Skeletal muscle cell (primary cell): ENCODE measurements around the gene PHKG2.

ENCODE experiments used
- DNase-seq: peaks from one replicate; pipeline ENCODE4 v3.0.0-alpha.2; 2010; ENCODE audit warnings: low read depth
- H3K4me3 ChIP-seq: 2 replicates; pipeline ENCODE4 v1.5.1; 2011; ENCODE audit warnings: low read depth, mild to moderate bottlenecking, control low read depth, low read length, moderate library complexity

The PHKG2 gene

DNA sequence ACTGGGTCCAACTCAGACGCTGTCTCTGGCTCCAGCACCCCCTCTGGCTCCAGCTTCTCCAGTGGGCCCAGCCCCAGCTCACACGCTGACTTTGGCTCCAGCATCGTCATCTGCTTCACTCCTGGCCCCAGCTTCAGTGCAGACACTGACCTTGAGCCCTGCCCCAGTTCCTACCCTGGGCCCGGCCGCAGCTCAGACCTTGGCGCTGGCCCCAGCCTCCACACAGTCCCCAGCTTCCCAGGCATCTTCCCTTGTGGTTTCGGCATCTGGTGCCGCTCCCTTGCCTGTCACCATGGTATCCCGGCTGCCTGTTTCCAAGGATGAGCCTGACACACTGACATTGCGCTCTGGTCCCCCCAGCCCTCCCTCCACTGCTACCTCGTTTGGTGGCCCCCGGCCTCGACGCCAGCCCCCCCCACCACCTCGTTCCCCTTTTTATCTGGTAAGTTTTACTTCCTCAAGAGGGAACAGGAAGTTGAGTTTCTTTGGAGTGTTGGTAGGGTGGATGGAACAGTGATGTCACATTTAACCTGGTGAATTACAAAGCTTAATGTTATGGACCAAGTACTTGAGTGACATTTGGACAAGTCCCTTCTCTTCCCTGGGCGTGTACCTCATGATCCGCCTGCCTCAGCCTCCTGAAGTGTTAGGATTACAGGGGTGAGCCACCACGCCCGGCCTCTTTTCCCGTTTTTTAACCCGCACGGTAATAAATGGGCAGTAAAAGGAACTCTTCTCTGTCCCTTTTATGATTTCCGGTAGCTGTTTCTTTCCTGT is 23.4 kb upstream of the PHKG2 start:
- no peak overlapping the region for H3K4me3 ChIP-seq
- no peak for DNase-seq

DNA sequence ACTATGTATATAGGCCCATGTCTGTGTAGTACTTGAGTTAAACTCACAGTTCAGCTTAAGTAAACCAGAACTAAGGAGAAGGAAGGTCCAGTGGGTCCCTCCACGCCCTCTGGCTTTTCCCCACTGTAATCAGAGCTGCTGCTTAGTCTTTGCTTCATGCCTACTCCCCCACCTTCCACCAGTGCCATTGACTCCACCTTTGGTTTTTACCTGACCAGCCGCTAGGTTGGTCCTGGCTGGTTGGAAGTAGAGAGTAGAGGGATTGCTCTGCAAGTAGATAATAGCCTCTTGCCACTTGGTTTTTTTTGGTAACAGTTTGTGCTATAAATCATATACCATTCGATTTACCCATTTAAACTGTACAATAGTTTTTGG is 22.8 kb upstream of the PHKG2 start:
- no peak for DNase-seq
- no peak overlapping the region for H3K4me3 ChIP-seq

DNA sequence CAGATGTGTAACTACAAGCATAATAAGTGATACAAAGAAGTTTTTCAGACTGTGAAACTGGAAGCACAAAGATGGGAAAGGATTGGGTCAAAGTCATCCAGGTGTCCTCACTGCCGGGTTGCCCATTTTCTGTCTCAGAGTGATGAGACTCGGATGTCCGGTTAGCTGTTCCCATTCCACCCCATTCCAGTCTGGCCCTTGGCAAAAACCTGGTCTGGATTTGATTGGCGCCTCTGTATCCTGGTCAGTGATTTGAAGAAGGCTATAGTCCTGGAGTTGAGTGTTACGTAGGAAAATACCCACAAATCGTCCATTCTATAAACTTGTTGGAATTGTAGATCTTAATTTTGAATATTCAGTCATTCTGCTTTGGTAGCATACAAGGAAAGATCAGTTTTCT is 19.9 kb upstream of the PHKG2 start:
- no peak for DNase-seq

DNA sequence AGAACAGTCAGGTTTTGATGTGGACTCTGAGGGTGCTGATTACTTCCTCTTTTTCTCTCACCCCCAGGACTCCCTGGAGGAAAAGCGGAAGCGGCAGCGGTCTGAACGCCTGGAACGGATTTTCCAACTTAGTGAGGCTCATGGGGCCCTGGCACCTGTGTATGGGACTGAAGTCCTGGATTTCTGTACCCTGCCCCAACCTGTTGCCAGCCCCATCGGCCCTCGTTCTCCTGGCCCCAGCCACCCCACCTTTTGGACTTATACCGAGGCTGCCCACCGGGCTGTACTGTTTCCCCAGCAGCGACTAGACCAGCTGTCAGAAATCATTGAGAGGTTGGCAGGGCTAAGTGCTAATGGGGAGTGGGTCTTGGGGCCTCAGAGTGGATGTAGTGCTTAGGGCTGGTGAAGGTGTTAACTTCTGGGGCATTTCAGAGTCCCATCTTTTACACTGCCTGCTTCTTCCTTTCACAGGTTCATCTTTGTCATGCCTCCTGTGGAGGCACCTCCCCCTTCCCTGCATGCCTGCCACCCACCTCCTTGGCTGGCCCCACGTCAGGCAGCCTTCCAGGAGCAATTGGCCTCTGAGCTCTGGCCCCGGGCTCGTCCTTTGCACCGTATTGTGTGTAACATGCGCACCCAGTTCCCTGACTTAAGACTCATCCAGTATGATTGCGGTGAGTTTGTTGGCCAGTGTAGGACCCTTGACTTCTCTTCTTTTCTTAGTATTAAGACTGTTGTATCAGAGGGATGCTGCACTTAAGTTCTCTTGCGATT is 19.1 kb upstream of the PHKG2 start:
- H3K4me3 ChIP-seq = no peak overlapping the region
- no peak for DNase-seq

More for the DNA sequence above, 19.9 kb upstream of the PHKG2 start:
- no peak overlapping the region for H3K4me3 ChIP-seq

DNA sequence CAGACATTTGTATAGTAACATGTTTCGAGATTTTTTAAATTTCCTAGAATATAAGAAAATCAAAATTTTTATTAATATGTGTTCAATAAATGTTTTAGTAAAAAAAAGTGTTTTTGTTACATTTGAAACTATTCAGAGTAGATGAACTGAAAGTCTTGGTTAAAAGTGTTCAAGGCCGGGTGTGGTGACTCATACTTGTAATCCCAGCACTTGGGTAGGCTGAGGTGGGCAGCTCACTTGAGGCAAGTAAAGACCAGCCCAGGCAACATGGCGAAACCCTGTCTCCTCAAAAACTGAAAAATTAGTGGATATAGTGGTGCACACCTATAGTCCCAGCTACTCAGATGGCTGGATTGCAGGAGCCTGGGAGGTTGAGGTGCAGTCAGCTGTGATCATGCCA is 16.8 kb upstream of the PHKG2 start:
- DNase-seq = no peak
- H3K4me3 ChIP-seq = no peak overlapping the region

DNA sequence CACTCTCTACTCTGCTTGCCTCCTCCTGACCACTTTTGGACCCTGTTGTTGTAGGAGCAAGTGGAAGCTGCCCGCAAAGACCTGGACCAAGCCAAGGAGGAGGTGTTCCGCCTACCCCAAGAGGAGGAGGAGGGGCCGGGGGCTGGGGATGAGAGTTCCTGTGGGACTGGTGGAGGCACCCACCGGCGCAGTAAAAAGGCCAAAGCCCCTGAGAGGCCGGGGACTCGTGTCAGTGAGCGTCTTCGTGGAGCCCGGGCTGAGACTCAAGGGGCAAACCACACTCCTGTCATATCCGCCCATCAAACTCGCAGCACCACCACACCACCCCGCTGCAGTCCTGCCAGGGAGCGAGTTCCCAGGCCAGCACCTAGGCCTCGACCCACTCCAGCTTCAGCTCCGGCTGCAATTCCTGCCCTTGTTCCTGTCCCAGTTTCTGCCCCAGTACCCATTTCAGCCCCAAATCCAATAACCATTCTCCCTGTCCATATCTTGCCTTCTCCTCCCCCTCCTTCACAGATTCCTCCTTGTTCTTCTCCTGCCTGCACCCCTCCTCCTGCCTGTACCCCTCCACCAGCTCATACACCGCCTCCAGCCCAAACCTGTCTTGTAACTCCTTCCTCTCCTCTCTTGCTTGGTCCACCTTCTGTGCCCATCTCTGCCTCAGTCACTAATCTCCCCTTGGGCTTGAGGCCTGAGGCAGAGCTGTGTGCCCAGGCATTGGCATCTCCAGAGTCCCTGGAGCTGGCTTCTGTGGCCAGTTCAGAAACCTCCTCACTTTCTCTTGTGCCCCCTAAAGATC is 11.0 kb upstream of the PHKG2 start:
- no peak for DNase-seq
- H3K4me3 ChIP-seq = no peak overlapping the region

DNA sequence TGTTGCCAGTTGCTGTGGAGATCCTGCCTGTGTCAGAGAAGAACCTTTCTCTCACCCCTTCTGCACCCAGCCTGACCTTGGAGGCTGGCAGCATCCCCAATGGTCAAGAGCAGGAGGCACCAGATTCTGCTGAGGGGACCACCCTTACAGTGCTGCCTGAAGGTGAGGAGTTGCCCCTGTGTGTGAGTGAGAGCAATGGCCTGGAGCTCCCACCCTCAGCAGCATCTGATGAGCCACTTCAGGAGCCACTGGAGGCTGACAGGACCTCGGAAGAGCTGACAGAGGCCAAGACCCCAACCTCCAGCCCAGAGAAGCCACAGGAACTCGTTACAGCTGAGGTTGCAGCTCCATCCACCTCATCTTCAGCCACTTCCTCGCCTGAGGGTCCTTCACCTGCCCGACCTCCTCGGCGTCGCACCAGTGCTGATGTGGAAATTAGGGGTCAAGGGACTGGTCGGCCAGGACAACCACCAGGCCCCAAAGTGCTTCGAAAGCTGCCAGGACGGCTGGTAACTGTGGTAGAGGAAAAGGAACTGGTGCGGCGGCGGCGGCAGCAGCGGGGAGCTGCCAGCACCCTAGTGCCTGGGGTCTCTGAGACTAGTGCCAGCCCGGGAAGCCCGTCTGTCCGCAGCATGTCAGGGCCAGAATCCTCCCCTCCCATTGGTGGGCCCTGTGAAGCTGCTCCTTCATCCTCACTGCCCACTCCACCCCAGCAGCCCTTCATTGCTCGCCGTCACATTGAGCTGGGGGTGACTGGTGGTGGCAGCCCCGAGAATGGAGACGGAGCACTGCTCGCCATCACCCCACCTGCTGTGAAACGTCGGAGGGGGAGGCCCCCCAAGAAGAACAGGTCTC is 10.2 kb upstream of the PHKG2 start:
- no peak overlapping the region for H3K4me3 ChIP-seq
- no peak for DNase-seq

DNA sequence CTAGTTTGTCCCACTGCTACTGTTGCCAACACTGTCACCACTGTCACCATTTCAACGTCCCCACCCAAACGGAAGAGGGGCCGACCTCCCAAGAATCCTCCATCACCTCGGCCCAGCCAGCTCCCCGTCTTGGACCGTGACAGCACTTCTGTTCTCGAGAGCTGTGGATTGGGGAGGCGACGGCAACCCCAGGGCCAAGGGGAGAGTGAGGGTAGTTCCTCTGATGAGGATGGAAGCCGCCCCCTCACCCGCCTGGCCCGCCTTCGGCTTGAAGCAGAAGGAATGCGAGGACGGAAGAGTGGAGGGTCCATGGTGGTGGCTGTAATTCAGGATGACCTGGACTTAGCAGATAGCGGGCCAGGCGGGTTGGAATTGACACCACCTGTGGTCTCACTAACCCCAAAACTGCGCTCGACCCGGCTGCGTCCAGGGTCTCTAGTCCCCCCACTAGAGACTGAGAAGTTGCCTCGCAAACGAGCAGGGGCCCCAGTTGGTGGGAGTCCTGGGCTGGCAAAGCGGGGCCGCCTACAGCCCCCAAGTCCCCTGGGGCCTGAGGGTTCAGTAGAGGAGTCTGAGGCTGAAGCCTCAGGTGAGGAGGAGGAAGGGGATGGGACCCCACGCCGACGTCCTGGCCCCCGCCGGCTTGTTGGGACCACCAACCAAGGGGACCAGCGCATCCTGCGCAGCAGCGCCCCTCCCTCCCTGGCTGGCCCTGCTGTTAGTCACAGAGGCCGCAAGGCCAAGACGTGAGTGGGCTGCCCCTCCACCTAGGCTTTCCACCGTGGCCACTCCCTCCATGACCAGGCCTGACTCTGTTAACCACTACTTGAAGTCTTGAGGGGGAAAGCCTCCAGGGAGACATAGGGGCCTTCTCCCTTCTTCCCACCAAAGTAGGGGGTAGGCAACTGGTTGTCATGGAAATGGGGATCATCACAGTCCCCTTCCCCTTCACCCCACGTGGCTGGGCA is 9.0 kb upstream of the PHKG2 start:
- H3K4me3 ChIP-seq = no peak overlapping the region
- DNase-seq = no peak

DNA sequence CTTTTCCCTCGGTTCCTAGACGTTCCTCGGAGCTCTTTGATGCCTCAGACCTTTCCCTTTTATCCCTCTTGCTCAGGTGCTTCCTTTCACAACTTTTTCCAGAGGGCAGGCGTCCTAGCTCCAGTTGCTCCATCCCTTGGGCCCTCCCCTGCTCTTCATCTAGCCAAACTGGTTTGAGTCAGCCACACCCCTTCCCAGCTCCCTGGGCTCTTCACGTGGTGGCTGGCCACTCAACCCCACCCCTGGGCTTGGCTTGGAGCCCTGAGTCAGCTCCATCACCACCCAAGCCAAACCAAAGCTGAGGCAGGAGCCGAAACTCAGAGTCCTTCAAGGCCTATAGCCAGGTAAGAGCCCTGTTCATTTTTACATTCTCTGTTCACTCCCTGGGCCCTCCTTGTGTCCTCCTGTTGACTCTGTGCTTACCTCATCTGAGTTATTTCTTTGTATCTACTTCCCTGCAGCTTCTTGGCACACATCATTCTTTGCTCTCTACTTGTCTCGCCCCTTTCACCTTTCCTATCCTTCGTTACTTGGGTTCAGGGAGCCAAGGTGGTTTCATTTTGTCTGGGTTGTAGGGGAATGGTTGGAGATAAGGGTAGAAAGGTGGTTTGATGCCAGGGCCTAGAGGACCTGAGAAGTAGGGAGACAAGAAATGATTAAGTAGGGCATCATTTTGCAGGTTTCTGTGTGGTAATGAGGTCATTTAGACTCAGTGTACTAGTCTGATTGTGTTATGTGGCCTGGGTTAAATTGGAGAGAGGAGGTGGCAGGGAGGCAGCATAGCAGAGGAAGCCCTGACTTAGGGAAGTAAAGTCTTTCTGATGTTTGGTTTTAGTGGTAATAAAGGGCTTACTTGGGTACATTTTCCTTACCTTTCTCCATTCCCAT is 7.6 kb upstream of the PHKG2 start:
- H3K4me3 ChIP-seq = no peak overlapping the region
- no peak for DNase-seq

DNA sequence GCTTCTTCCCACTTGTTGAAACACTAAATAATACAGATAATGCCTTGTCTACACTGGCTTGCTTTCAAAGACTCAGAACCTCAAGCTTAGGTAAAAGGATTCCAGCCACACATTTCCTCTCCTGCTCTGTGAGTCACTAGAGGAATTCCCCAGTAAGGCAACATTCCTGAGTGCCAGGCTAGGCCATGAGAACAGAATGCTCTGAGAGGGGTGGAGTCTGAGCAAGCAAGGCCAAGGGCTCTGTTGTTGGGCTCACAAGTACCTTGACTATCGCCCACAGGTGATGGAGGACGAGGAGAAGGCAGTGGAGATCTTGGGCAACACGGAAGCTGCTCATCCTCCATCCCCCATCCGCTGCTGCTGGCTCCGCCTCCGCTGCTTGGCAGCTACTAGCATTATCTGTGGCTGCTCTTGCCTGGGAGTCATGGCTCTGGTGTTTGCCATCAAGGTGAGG is 6.7 kb upstream of the PHKG2 start:
- H3K4me3 ChIP-seq = no peak overlapping the region
- DNase-seq = peak; percentile 34

DNA sequence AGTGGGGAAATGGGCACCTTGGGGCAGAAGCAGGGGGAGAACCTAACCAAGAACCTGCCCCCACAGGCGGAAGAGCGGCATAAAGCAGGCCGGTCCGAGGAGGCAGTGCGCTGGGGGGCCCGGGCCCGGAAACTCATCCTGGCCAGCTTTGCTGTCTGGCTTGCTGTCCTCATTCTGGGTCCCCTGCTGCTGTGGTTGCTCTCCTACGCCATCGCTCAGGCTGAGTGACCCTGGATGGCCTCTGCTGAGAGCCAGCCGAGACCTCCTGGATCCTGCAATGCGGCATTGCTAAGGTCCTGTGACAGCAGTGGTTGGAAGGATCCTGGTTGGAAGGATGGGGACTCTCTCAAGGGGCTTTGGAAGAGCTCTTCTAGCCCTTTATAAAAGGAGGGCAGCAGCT is 4.5 kb upstream of the PHKG2 start:
- no peak for DNase-seq

DNA sequence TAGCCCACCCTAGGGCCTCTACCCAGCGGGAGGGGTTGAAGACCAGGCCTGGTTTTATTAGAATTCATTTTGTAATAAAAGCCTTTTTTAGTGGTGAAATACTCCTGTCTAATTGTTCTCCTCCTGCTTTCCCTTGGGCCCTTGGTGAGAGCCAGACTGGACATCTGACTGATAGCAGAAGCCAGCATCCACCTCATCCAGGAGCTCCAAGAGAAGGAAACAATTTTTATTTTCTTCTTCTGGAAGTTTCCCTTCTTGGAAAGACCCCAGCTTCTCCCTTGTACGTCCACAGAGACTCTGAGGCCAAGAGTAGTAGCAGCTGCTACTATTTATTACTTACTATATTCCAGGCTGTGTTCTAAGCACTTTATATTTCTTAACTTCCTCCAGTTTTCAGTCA is 4.0 kb upstream of the PHKG2 start:
- no peak overlapping the region for H3K4me3 ChIP-seq
- no peak for DNase-seq

More for the DNA sequence above, 4.5 kb upstream of the PHKG2 start:
- no peak overlapping the region for H3K4me3 ChIP-seq

DNA sequence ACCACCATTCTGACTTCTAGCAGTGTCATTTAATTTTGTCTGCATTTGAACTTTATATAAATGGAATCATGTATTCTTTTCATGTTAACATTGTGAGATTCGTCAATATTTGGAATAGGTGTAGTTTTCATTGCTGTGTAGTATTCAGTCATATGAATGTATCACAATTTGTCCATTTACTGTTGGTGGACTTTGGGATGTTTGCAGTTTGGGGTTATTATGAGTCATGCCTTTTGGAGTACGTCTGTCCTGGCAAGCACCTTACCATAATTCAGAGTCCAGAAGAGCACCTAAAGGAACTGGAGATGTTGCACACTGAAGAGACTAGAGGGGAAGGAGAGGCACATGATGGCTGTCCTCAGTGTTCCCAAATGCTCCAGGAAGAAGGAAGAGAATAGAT is 3.1 kb upstream of the PHKG2 start:
- H3K4me3 ChIP-seq = no peak overlapping the region
- no peak for DNase-seq

DNA sequence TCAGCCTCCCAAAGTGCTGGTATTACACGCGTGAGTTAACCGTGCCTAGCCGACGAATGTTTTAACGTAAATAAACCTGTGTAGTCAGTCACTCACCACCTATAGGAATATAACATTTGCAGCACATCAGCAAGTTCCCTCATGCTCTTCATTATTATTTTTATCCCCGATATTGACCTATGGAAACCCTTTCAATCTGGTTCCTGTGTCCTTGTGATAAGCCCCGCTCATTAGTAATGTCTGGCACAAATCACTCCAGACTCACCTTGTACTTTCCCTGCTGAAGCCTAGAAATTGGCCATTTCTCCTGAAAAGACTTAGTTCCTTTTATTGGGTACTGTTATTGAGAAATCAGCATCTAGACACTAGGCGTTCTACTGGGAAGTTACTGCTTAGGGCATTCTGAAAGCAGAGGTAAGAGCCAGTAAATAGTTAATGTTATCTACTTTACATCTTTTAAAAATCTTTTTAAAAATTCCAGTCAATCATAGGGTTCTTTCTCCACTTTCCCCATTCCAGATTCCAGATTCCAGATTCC is 1.5 kb upstream of the PHKG2 start:
- no peak overlapping the region for H3K4me3 ChIP-seq
- DNase-seq = no peak

DNA sequence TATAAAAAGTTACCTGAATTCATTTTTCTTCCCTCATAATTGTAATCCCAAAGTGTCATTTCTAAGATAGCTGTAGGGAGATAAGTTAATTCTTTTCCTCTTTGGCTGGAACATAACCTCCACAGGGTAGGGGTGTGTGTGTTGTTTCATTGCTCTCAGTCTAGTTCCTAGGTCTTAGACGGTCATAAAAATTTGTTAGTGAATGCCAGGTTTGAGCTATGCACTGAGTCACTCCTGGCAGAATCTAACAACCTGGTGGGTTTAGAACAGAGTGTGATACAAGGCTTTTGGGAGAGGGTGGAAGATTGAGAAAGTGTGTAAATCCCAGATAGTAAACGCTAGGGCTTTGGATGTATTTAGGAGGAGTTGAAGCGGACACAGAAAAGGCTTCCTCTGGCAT is 894 bp upstream of the PHKG2 start:
- peak overlapping the region; percentile 71 for H3K4me3 ChIP-seq
- DNase-seq = peak; percentile 33

DNA sequence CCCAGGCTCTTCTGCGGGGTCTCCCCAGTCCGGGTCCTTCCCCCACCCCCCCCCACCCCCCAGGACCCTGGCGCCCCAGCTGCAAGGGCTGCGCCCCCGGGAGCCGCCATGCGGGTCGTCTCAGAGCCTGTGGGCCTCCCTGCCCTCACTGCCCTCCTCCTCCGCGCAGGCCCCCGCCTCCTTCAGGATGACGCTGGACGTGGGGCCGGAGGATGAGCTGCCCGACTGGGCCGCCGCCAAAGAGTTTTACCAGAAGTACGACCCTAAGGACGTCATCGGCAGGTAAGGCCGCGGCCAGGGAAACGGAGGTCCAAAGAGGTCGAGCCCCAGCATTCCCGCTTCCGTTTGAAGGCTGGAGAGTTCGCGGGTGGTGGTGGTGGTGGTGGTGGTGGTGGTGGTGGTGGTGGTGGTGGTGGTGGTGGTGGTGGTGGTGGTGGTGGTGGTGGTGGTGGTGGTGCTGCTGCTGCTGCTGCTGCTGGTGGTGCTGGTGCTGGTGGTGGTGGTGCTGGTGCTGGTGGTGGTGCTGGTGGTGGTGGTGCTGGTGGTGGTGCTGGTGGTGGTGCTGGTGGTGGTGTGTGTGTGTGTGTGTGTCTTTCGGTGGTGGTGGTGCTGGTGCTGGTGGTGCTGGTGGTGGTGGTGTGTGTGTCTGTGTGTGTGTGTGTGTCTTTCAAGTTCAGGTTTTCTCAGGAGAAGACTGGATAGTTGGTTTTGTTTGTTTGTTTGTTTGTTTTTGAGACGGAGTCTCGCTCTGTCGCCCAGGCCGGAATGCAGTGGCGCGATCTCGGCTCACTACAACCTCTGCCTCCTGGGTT is 615 bp downstream of the PHKG2 start:
- DNase-seq = peak; percentile 7
- peak overlapping the region; percentile 71 for H3K4me3 ChIP-seq
